ENCODE results near the gene UGT2B17. TPM values are rescaled to one million over a fixed set of nuclear protein-coding genes. Genes with fewer than 3 reads are reported as not detected.
"Not testable (repeated sequence)": the region's sequence is repeated elsewhere in the genome, so short reads cannot be mapped to it uniquely, and the experiment has no call there.

The UGT2B17 gene
- total and polyA plus RNA-seq, 2 experiments from 2014 or later, result not detected

- Histone ChIP-seq H3K4me3 (no peak overlapping the region), H3K27me3 (no peaks in the 10 kb centered on the region), H3K4me1 (ENCODE audit: low read depth) (no peaks in the 10 kb centered on the region), H3K36me3 (no peaks in the 10 kb centered on the region), H3K27ac (no peak overlapping the region), H3K9me3 (ENCODE audit: low read depth) (no peaks in the 10 kb centered on the region)
- no peak for DNase-seq (ENCODE audit: low read depth in 1 of 2, low spot score in 1 of 2)
- TF ChIP-seq CTCF (IDR thresholded peaks at IDR 0.05; ENCODE audit: low read depth, low read length), result no peak
These were observed 1.0 kb downstream of the UGT2B17 start for GRCh38 chr4:68575081-68575480.

GRCh38 chr4:68572653-68573170 lies 3.4 kb downstream of the UGT2B17 start:
- TF ChIP-seq CTCF (IDR thresholded peaks at IDR 0.05; ENCODE audit: low read depth, low read length), result no peak
- H3K9me3 ChIP-seq (ENCODE audit: low read depth), result no peaks in the 10 kb centered on the region
- no peaks in the 10 kb centered on the region for H3K4me1 ChIP-seq (ENCODE audit: low read depth)
- H3K27me3 ChIP-seq, result no peaks in the 10 kb centered on the region
- no peaks in the 10 kb centered on the region for H3K36me3 ChIP-seq
- no peak overlapping the region for H3K4me3 ChIP-seq
- no peak overlapping the region for H3K27ac ChIP-seq
- no peak for DNase-seq (ENCODE audit: low read depth in 1 of 2, low spot score in 1 of 2)

DNA sequence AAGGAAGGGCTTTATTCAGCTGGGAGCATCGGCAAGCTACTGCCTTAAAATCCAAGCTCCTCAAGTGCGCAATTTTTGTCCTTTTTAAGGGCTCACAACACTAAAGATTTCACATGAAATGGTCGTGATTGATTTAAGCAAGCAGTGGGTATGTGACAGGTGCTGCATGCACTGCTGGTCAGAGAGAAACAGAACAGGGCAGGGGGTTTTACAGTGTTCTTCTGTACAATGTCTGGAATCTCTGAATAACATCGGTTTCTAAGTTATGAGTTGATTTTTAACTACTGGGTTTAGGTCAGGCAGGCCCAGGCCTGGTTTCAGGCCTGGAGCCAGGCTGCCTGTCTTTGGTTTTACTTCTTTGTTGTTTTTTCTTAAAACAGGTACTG lies 6.0 kb downstream of the UGT2B17 start:
- H3K4me1 ChIP-seq (ENCODE audit: low read depth), result no peaks in the 10 kb centered on the region
- no peaks in the 10 kb centered on the region for H3K36me3 ChIP-seq
- H3K27ac ChIP-seq, result no peak overlapping the region
- no peak for DNase-seq (ENCODE audit: low read depth in 1 of 2, low spot score in 1 of 2)
- no peak for TF ChIP-seq CTCF (IDR thresholded peaks at IDR 0.05; ENCODE audit: low read depth, low read length)
- no peak overlapping the region for H3K4me3 ChIP-seq
- no peaks in the 10 kb centered on the region for H3K27me3 ChIP-seq
- H3K9me3 ChIP-seq (ENCODE audit: low read depth), result no peaks in the 10 kb centered on the region

DNA sequence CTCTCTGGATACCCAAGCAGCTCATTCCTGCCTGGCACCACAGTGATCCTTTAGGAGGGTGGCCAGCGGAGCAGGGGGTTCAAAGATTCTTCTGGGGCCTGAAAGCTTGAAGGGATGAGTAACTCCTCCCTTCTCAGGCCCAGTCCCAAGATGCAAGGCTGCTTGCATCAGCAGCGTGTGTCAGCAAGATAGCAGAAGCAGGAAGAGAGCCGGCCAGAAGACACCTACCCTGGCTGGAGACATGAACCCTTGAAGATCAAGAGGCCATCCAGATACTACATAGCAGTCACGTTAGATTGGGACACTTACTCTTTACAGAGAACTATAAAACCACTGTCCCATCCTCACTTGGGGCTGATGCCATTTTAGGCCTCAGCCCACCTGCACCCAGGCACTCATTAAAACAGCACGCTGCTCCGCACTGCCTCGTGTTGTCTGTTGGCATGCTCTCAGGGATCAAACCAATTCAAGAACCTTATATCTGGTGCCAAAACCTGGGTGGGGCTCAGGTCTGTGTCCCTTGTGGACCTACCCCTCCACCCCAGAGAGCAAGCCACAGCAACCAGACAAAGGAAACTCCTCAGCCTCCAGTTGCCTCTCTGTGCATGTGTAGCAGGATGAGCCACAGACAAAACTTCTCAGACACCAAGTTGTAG lies 6.5 kb downstream of the UGT2B17 start:
- H3K4me3 ChIP-seq, result no peak overlapping the region
- no peak overlapping the region for H3K27ac ChIP-seq
- no peak for DNase-seq (ENCODE audit: low read depth in 1 of 2, low spot score in 1 of 2)
- no peaks in the 10 kb centered on the region for H3K9me3 ChIP-seq (ENCODE audit: low read depth)
- H3K27me3 ChIP-seq, result no peaks in the 10 kb centered on the region
- H3K36me3 ChIP-seq, result no peaks in the 10 kb centered on the region
- H3K4me1 ChIP-seq (ENCODE audit: low read depth), result no peaks in the 10 kb centered on the region
- no peak for TF ChIP-seq CTCF (IDR thresholded peaks at IDR 0.05; ENCODE audit: low read depth, low read length)

DNA sequence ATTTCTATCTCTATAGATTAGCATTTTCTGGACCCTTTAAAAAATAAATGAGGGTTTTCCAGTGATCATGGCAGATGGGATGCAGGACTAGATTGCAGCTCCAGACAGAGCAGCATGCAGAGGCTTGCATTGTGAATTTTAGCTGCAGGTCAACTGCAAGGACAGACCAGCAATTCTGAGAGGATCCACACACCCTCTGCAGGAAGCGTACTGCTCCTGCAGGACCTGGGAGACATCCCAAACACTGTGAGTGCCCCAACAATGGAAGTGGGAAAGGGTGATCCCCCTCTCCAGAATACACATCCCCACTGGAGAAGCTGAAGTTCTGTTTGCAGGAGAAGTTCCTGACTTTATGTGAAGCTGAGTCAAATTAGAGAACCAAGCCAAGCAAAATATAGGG lies 7.1 kb downstream of the UGT2B17 start:
- H3K36me3 ChIP-seq; H3K4me1 ChIP-seq (ENCODE audit: low read depth); H3K4me3 ChIP-seq; H3K9me3 ChIP-seq (ENCODE audit: low read depth); H3K27me3 ChIP-seq; H3K27ac ChIP-seq; DNase-seq (ENCODE audit: low read depth in 1 of 2, low spot score in 1 of 2): not testable (repeated sequence)

GRCh38 chr4:68568535-68568934 lies 7.6 kb downstream of the UGT2B17 start:
- H3K4me1 ChIP-seq (ENCODE audit: low read depth); H3K9me3 ChIP-seq (ENCODE audit: low read depth); H3K27me3 ChIP-seq; H3K36me3 ChIP-seq; H3K27ac ChIP-seq; H3K4me3 ChIP-seq; DNase-seq (ENCODE audit: low read depth in 1 of 2, low spot score in 1 of 2): not testable (repeated sequence)

GRCh38 chr4:68566364-68566763 lies 9.8 kb downstream of the UGT2B17 start:
- H3K27me3 ChIP-seq; H3K4me3 ChIP-seq; H3K27ac ChIP-seq; H3K9me3 ChIP-seq (ENCODE audit: low read depth); H3K4me1 ChIP-seq (ENCODE audit: low read depth); DNase-seq (ENCODE audit: low read depth in 1 of 2, low spot score in 1 of 2); H3K36me3 ChIP-seq: not testable (repeated sequence)

- not testable (repeated sequence) for H3K9me3 ChIP-seq (ENCODE audit: low read depth); H3K4me1 ChIP-seq (ENCODE audit: low read depth); H3K36me3 ChIP-seq; H3K27ac ChIP-seq; H3K27me3 ChIP-seq; DNase-seq (ENCODE audit: low read depth in 1 of 2, low spot score in 1 of 2); H3K4me3 ChIP-seq
These were observed 11.0 kb downstream of the UGT2B17 start for GRCh38 chr4:68565082-68565481.

GRCh38 chr4:68560364-68561070 lies 15.6 kb downstream of the UGT2B17 start:
- H3K36me3 ChIP-seq; H3K27ac ChIP-seq; H3K4me3 ChIP-seq; H3K4me1 ChIP-seq (ENCODE audit: low read depth); H3K27me3 ChIP-seq; H3K9me3 ChIP-seq (ENCODE audit: low read depth); DNase-seq (ENCODE audit: low read depth in 1 of 2, low spot score in 1 of 2): not testable (repeated sequence)

DNA sequence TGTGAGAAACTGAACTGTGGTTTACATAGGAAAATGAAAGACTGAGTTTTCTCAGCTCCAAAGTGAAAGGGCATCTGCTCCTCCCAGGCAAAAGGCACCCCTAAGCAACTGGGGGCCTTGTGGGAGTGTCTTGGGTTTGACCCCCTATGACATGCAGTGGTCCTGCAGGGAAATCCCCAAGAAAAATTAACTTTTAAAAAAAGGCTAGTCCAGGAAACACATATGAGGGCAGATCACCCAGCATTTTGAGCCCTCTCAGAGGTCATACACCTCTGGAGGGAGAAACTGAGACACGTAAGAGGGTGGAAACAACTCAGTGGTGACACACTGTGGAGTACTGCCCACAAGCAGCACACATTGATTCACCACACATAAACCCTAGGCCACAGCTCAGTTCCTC lies 22.3 kb downstream of the UGT2B17 start:
- not testable (repeated sequence) for H3K9me3 ChIP-seq (ENCODE audit: low read depth); H3K4me3 ChIP-seq; H3K36me3 ChIP-seq; DNase-seq (ENCODE audit: low read depth in 1 of 2, low spot score in 1 of 2); H3K4me1 ChIP-seq (ENCODE audit: low read depth); H3K27me3 ChIP-seq; H3K27ac ChIP-seq

All from cardiac muscle cell (in vitro differentiated cells and primary cell).